ENCODE results near the gene MACC1.

The MACC1 gene

DNA sequence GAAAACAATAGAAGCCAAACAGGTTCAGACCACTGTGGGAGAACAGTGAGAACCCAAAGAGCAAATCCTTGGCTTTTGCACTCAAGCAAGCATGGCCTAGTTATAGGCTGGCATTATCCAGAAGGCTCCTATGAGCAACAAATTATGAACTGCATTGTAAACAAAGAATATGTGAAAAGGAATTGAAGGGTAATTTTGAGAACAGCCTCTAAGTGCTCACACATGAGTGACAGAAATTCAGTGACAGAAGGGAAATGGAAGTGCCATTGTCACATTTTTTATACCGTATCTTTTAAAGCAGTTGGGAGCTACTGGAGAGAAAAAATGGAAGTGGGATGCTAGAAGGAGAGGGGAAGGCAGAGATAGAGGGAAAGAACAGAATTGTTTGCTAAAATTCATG, 114.2 kb downstream of the MACC1 start:
- H3K4me3 ChIP-seq (ENCODE audit: low read depth, low read length), result no peak overlapping the region
- H2AFZ ChIP-seq, result no peak overlapping the region
- H3K27me3 ChIP-seq (ENCODE audit: control insufficient read depth, insufficient read depth, low read length), result no peaks in the 10 kb centered on the region

DNA sequence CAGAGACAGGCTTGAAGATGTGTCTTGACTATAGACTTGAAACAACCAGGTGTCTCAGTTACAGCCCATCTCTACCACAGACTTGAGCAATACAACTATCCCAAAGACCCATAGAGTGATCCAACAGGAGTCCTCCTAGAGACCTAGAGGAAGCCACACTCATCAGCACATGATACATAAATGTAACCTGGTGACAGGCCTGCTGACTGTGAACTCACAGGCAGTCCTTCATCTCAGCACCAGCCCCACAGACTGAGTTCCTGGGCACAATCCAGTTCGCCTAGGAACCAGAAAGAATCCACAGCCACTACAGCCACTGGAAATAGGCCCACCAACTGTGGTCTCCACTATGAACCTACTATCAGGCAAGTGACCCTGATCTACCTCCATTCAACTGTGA, 121.3 kb downstream of the MACC1 start:
- TF ChIP-seq, protein P1, sequence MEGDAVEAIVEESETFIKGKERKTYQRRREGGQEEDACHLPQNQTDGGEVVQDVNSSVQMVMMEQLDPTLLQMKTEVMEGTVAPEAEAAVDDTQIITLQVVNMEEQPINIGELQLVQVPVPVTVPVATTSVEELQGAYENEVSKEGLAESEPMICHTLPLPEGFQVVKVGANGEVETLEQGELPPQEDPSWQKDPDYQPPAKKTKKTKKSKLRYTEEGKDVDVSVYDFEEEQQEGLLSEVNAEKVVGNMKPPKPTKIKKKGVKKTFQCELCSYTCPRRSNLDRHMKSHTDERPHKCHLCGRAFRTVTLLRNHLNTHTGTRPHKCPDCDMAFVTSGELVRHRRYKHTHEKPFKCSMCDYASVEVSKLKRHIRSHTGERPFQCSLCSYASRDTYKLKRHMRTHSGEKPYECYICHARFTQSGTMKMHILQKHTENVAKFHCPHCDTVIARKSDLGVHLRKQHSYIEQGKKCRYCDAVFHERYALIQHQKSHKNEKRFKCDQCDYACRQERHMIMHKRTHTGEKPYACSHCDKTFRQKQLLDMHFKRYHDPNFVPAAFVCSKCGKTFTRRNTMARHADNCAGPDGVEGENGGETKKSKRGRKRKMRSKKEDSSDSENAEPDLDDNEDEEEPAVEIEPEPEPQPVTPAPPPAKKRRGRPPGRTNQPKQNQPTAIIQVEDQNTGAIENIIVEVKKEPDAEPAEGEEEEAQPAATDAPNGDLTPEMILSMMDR (IDR thresholded peaks at IDR 0.05), result no peak
- Histone ChIP-seq H3K9ac (no peak overlapping the region), H3K4me3 (ENCODE audit: low read depth, low read length) (no peak overlapping the region), H3K4me2 (ENCODE audit: low read length) (no peak overlapping the region), H3K36me3 (ENCODE audit: control insufficient read depth, insufficient read depth, low read length) (no peaks in the 10 kb centered on the region), H3K79me2 (no peaks in the 10 kb centered on the region), H3K27me3 (ENCODE audit: control insufficient read depth, insufficient read depth, low read length) (no peaks in the 10 kb centered on the region), H3K27ac (no peak overlapping the region), H3K4me1 (no peaks in the 10 kb centered on the region), H3K9me3 (ENCODE audit: control insufficient read depth, low read length) (no peaks in the 10 kb centered on the region), H2AFZ (no peak overlapping the region)

More for the DNA sequence above, 114.2 kb downstream of the MACC1 start:
- H3K4me1 ChIP-seq, result no peaks in the 10 kb centered on the region
- H3K79me2 ChIP-seq, result no peaks in the 10 kb centered on the region
- H3K9ac ChIP-seq, result no peak overlapping the region
- H3K4me2 ChIP-seq (ENCODE audit: low read length), result no peak overlapping the region
- no peaks in the 10 kb centered on the region for H3K36me3 ChIP-seq (ENCODE audit: control insufficient read depth, insufficient read depth, low read length)
- no peak overlapping the region for H3K27ac ChIP-seq
- no peaks in the 10 kb centered on the region for H3K9me3 ChIP-seq (ENCODE audit: control insufficient read depth, low read length)
- TF ChIP-seq, protein P1 (IDR thresholded peaks at IDR 0.05), result no peak

DNA sequence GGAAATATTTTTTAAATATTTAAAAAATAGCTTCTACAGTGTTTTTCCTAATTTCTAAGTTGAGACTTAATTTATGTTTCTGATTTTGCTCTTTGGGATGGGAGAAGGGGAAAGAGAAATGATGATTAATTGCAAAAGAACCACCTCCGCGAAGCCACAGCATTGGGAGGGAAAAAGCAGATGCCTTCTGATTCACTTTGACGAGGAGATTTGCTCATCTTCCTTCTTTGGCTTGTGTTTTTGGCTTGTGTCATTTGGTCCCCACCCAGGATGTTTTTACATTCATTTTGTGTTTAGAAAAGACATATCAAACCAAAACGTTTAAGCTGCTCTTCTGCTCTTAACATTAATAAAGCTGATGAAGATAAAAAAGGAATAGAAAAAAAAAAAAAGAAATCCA, 121.7 kb downstream of the MACC1 start:
- Histone ChIP-seq H3K4me3 (ENCODE audit: low read depth, low read length) (no peak overlapping the region), H3K4me2 (ENCODE audit: low read length) (no peak overlapping the region), H3K79me2 (no peaks in the 10 kb centered on the region), H3K9ac (no peak overlapping the region), H3K9me3 (ENCODE audit: control insufficient read depth, low read length) (no peaks in the 10 kb centered on the region), H3K27me3 (ENCODE audit: control insufficient read depth, insufficient read depth, low read length) (no peaks in the 10 kb centered on the region), H3K36me3 (ENCODE audit: control insufficient read depth, insufficient read depth, low read length) (no peaks in the 10 kb centered on the region), H3K4me1 (no peaks in the 10 kb centered on the region), H3K27ac (no peak overlapping the region), H2AFZ (no peak overlapping the region)
- TF ChIP-seq, protein P1 (IDR thresholded peaks at IDR 0.05), result no peak

DNA sequence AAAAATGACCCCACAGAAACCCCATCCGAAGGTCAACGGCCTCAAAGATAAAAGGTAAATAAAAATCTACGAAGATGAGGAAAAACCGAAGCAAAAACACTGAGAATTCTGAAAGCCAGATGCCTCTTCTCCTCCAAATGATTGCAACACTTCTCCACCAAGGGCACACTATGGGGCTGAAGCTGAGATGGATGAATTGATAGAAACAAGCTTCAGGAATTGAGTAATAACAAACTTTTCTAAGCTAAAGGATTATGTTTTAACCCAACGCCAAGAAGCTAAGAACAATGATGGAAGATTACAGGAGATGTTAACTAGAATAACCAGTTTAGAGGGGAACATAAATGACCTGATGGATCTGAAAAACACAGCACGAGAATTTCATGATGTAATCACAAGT, 127.8 kb downstream of the MACC1 start:
- Histone ChIP-seq H3K4me2 (ENCODE audit: low read length) (no peak overlapping the region), H3K4me3 (ENCODE audit: low read depth, low read length) (no peak overlapping the region), H3K4me1 (no peaks in the 10 kb centered on the region), H3K36me3 (ENCODE audit: control insufficient read depth, insufficient read depth, low read length) (no peaks in the 10 kb centered on the region), H3K79me2 (no peaks in the 10 kb centered on the region), H3K27ac (no peak overlapping the region), H2AFZ (no peak overlapping the region), H3K27me3 (ENCODE audit: control insufficient read depth, insufficient read depth, low read length) (no peaks in the 10 kb centered on the region), H3K9ac (no peak overlapping the region), H3K9me3 (ENCODE audit: control insufficient read depth, low read length) (no peaks in the 10 kb centered on the region)
- TF ChIP-seq, protein P1 (IDR thresholded peaks at IDR 0.05), result no peak

DNA sequence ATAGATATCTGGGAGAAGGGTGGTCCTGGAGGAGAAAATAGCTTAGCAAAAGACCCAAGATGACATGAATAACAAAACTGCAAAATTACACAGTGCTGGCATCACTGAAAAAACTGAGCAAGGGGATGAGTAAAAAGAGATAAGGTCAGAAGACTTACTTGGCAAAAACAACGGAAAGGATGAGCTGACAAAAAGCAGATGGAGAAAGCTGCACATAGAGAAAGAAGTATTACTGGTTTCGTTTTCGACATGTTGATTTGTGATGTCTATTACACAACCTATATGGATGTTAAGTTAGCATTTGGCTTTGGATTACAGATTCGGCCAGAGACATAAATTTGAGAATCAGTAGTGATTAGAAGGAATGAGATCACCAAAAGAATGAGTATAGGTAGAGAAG, 132.1 kb downstream of the MACC1 start:
- no peak overlapping the region for H3K27ac ChIP-seq
- no peak overlapping the region for H3K4me3 ChIP-seq (ENCODE audit: low read depth, low read length)
- TF ChIP-seq, protein P1 (IDR thresholded peaks at IDR 0.05), result no peak

More for the DNA sequence above, 132.1 kb downstream of the MACC1 start:
- H3K9ac ChIP-seq, result no peak overlapping the region
- no peak overlapping the region for H3K4me2 ChIP-seq (ENCODE audit: low read length)
- no peaks in the 10 kb centered on the region for H3K9me3 ChIP-seq (ENCODE audit: control insufficient read depth, low read length)
- H3K79me2 ChIP-seq, result no peaks in the 10 kb centered on the region
- H2AFZ ChIP-seq, result no peak overlapping the region
- no peaks in the 10 kb centered on the region for H3K36me3 ChIP-seq (ENCODE audit: control insufficient read depth, insufficient read depth, low read length)
- no peaks in the 10 kb centered on the region for H3K4me1 ChIP-seq
- H3K27me3 ChIP-seq (ENCODE audit: control insufficient read depth, insufficient read depth, low read length), result no peaks in the 10 kb centered on the region
